ENCODE data around the gene PSMA8.

- TF ChIP-seq CTCF (conservative IDR thresholded peaks at IDR 0.05 in 1 of 2, IDR thresholded peaks at IDR 0.05 in 1 of 2; ENCODE audit: extremely low read depth in 1 of 2, insufficient read depth in 1 of 2, low read depth in 1 of 2, low read length in 2 of 2) = no peak
- no peak for TF ChIP-seq EZH2 (IDR thresholded peaks at IDR 0.05; ENCODE audit: borderline replicate concordance, low read length)
Measured at GRCh38 chr18:26176134-26176533, 42.5 kb downstream of the PSMA8 start.
